K562 (cell line): ENCODE results near the gene FNBP1. TPM values are rescaled to one million over a fixed set of nuclear protein-coding genes. Genes with fewer than 3 reads are reported as not detected.

ENCODE experiments used
- ATAC-seq: fragments of 200-7000 bp; cut with Tn5 transposase; 3 replicates; pipeline ENCODE4 v1.9.1; 2020; ENCODE audit warnings: moderate library complexity
- BruUV-seq: library from RNA; stranded (reverse); fragments of 400-500 nt; replicated peaks from 2 replicates; lab custom pipeline; 2021; lab: Mats Ljungman, UMichigan
- CTCF ChIA-PET: fragments of 300-600 bp; formaldehyde crosslinking; extraction: SDS; loops from one replicate; lab custom pipeline; 2021; ENCODE audit warnings: low intra/inter-chr PET ratio; lab: Yijun Ruan, JAX
- POLR2A ChIA-PET: fragments of 300-600, 350-650 bp; sonication (Branson Sonifier 250); formaldehyde crosslinking; extraction: SDS; loops from one replicate; lab custom pipeline; 2021; ENCODE audit warnings: antibody characterized with exemption, inconsistent platforms; lab: Yijun Ruan, JAX
- DNase-seq, 4 experiments: peaks; one replicate each; pipeline versions ENCODE4 v3.0.0 to v3.0.0-alpha.2; 2011 to 2018; ENCODE audit warnings: low spot score in 3 of 4, mixed read lengths in 3 of 4; ENCODE audit errors: extremely low read depth in 1 of 4
- FAIRE-seq: peaks from 2 replicates; lab custom pipeline; 2011; peaks lifted over from hg19 to GRCh38; lab: Jason Lieb, UNC
- H2AFZ ChIP-seq: 2 replicates; pipeline ENCODE4 v1.6.0; 2011; ENCODE audit warnings: low read depth, low read length, control low read depth, inconsistent platforms
- H3K27ac ChIP-seq: fragments of 200-600 bp; 3 replicates; pipeline ENCODE4 v1.8.0; 2011; ENCODE audit warnings: low read depth, mild to moderate bottlenecking, control low read depth, inconsistent platforms, low read length, moderate library complexity, mixed read lengths; ENCODE audit errors: extremely low read depth
- H3K27me3 ChIP-seq, 2 experiments: fragments of 300-600 bp in 1 of 2; 2 replicates in 1 of 2; 3 replicates in 1 of 2; pipeline versions ENCODE4 v1.6.0 to v1.8.0; 2011; ENCODE audit warnings: inconsistent platforms in 2 of 2, low read length in 2 of 2, mild to moderate bottlenecking in 1 of 2, mixed read lengths in 1 of 2, moderate library complexity in 1 of 2; ENCODE audit not compliant: control insufficient read depth in 2 of 2, insufficient read depth in 2 of 2
- H3K36me3 ChIP-seq: fragments of 300-600 bp; 3 replicates; pipeline ENCODE4 v1.8.0; 2011; ENCODE audit warnings: mild to moderate bottlenecking, low read length, inconsistent platforms; ENCODE audit not compliant: control insufficient read depth, insufficient read depth
- H3K4me1 ChIP-seq, 2 experiments: fragments of 200-600 bp in 1 of 2; replicated peaks in 1 of 2; 2 replicates in 1 of 2; 3 replicates in 1 of 2; pipeline versions ENCODE4 v1.5.1 to v1.8.0; 2011; ENCODE audit warnings: inconsistent platforms in 2 of 2, low read length in 2 of 2, mild to moderate bottlenecking in 1 of 2, mixed read lengths in 1 of 2, moderate library complexity in 1 of 2; ENCODE audit not compliant: control insufficient read depth in 2 of 2, insufficient read depth in 2 of 2
- H3K4me2 ChIP-seq: 2 replicates; pipeline ENCODE4 v1.6.1; 2011; ENCODE audit warnings: low read length, control low read depth, inconsistent platforms, mixed read lengths; ENCODE audit not compliant: insufficient read depth
- H3K4me3 ChIP-seq: fragments of 200-600 bp; sonication (generic), shearing (Covaris generic); 2 replicates; pipeline ENCODE4 v1.5.1; 2016; ENCODE audit warnings: control low read depth, inconsistent platforms
- H3K79me2 ChIP-seq: fragments of 200-600 bp; 3 replicates; pipeline ENCODE4 v1.8.0; 2011; ENCODE audit warnings: low read length, inconsistent platforms; ENCODE audit not compliant: control insufficient read depth, insufficient read depth
- H3K9ac ChIP-seq, 2 experiments: 2 replicates each; pipeline versions ENCODE4 v1.6.0 to v1.6.1; 2011; ENCODE audit warnings: low read depth in 2 of 2, low read length in 2 of 2, control low read depth in 1 of 2, inconsistent platforms in 1 of 2, mild to moderate bottlenecking in 1 of 2, mixed read lengths in 1 of 2; ENCODE audit not compliant: insufficient read depth in 1 of 2
- H3K9me1 ChIP-seq: one replicate; pipeline ENCODE4 v1.6.0; 2011; ENCODE audit warnings: inconsistent platforms, mild to moderate bottlenecking, low read length, moderate library complexity; ENCODE audit not compliant: control insufficient read depth, insufficient read depth
- H3K9me3 ChIP-seq: replicated peaks from 2 replicates; pipeline ENCODE4 v1.5.1; 2011; ENCODE audit warnings: low read depth, low read length, inconsistent platforms; ENCODE audit not compliant: control insufficient read depth, insufficient read depth
- H4K20me1 ChIP-seq: replicated peaks from 2 replicates; pipeline ENCODE4 v1.6.1; 2011; ENCODE audit warnings: low read length, inconsistent platforms, mixed read lengths; ENCODE audit not compliant: control insufficient read depth, insufficient read depth
- BMI1 ChIP-seq: fragments of 150-350 bp; IDR thresholded peaks from 2 replicates; pipeline ENCODE4 v1.6.1; 2014; ENCODE audit warnings: low read length
- GATAD2A ChIP-seq: fragments of 450-650 bp; IDR thresholded peaks from 2 replicates; pipeline ENCODE4 v1.6.1; 2017
- GATAD2B ChIP-seq: fragments of 450-650 bp; IDR thresholded peaks from 2 replicates; pipeline ENCODE4 v1.6.1; 2017; ENCODE audit warnings: mild to moderate bottlenecking, borderline replicate concordance
- RBM17 ChIP-seq: fragments of 200-400 bp; formaldehyde crosslinking; IDR thresholded peaks from 2 replicates; pipeline ENCODE4 v1.6.1; 2017; ENCODE audit warnings: low read depth, mild to moderate bottlenecking, low read length, borderline replicate concordance
- RFX7 ChIP-seq: fragments of 250-450 bp; sonication (Bioruptor Pico); IDR thresholded peaks from 2 replicates; pipeline ENCODE4 v1.5.1; 2021; ENCODE audit warnings: mild to moderate bottlenecking
- ZBTB7A ChIP-seq: IDR thresholded peaks from 2 replicates; pipeline ENCODE4 v1.6.1; 2011; ENCODE audit warnings: low read depth, mild to moderate bottlenecking, low read length, moderate library complexity, borderline replicate concordance; ENCODE audit not compliant: control insufficient read depth
- WGBS: fragments of 100-300 bp; shearing (Covaris generic); methylation state at CpG from one replicate; pipeline ENCODE4 v1.1.6; 2016; ENCODE audit warnings: low coverage, mixed read lengths; ENCODE audit not compliant: insufficient coverage; ENCODE audit errors: missing lambda C conversion rate; 5-methylcytosine and 5-hydroxymethylcytosine counted together
- in situ Hi-C: fragments of 300-500 bp; cut with MboI; formaldehyde crosslinking; loops from 4 replicates; pipeline ENCODE4 v1.15.0; 2018; ENCODE audit warnings: inconsistent platforms, mixed read lengths
- intact Hi-C: fragments of 100-400 bp; cut with micrococcal nuclease; formaldehyde crosslinking; loops from 2 replicates; pipeline ENCODE4 v1.14.2; 2022
- polyA plus RNA-seq, 8 experiments: library from polyadenylated mRNA; depleted of rRNA in 4 of 8; stranded (reverse) in 5 of 8; unstranded in 3 of 8; fragments of >200 nt; fragmentation: Nextera tagmentation in 2 of 8; fragmentation: Illumina TruSeq in 1 of 8; extraction: Ambion mirVana in 2 of 8; extraction: Trizol in 1 of 8; gene quantifications; 2 replicates each; pipeline versions ENCODE4 v1.2.1 to v1.2.3, GENCODE V29; 2011 to 2014; ENCODE audit warnings: inconsistent platforms in 1 of 8, missing spikeins in 1 of 8
- total RNA-seq, 7 experiments: library from RNA; depleted of rRNA in 6 of 7; stranded (reverse); fragments of >200 nt in 6 of 7; fragmentation: Illumina TruSeq in 2 of 7; extraction: Trizol in 2 of 7; gene quantifications; 2 replicates each; pipeline versions ENCODE4 v1.2.1 to v1.2.3, GENCODE V29; 2011 to 2021; ENCODE audit warnings: low replicate concordance in 1 of 7
- TF ChIP-seq, protein P1 (sequence below), 2 experiments: fragments of 250-450 bp in 1 of 2; fragments of 450-650 bp in 1 of 2; sonication (Bioruptor Pico) in 1 of 2; IDR thresholded peaks; 2 replicates each; pipeline versions ENCODE4 v1.6.1 to v1.8.0; 2016 to 2021; ENCODE audit warnings: mild to moderate bottlenecking in 2 of 2, moderate library complexity in 2 of 2, missing compliant biosample characterization in 1 of 2, missing genetic modification characterization in 1 of 2
- TF ChIP-seq, protein P2 (sequence below): fragments of 450-650 bp; formaldehyde crosslinking; IDR thresholded peaks from 2 replicates; pipeline ENCODE4 v1.4.0; 2022; ENCODE audit warnings: missing genetic modification characterization
- TF ChIP-seq, protein P3 (sequence below): fragments of 450-650 bp; formaldehyde crosslinking; IDR thresholded peaks from 2 replicates; pipeline ENCODE4 v1.4.0; 2022; ENCODE audit warnings: mild to moderate bottlenecking, moderate library complexity

The FNBP1 gene
- total and polyA plus RNA-seq, 9 of the 15 experiments (the other 6 are each of a cell fraction or from before 2014, with no cell fraction given) = 1.8 to 14.9 (median 7.6) TPM

DNA sequence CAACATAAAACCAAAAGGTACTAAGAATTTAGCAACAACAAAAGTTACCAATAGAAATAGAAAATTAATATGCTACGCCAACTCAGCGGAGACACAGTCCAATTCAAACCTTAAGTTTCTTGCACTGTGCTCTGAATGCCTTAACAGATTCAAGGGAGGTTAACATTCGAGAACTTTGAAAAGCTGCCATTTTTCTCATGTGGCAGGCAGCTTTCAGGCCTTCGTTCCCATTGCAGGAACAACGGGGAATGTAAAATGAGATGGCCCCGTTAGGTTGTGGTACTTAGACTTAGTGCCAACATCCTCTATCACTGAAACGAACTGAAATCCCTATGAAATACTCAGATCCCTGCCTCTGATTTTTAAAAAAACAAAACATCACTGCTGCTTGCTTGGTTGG lies 22.4 kb downstream of the FNBP1 start:
- CTCF ChIA-PET = no interaction called here
- no peak for DNase-seq
- H3K79me2 ChIP-seq = no peaks in the 10 kb centered on the region
- H3K27me3 ChIP-seq = no peaks in the 10 kb centered on the region
- H3K9me1 ChIP-seq = no peaks in the 10 kb centered on the region
- no peaks in the 10 kb centered on the region for H3K36me3 ChIP-seq
- no peaks in the 10 kb centered on the region for H3K4me1 ChIP-seq
- no peaks in the 10 kb centered on the region for H4K20me1 ChIP-seq
- no peak overlapping the region for H3K4me3 ChIP-seq
- in situ Hi-C loops = no loop called here
- TF ChIP-seq, protein P1, sequence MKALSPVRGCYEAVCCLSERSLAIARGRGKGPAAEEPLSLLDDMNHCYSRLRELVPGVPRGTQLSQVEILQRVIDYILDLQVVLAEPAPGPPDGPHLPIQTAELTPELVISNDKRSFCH (CRISPR knock-in tag; IDR thresholded peaks at IDR 0.05) = no peak
- TF ChIP-seq, protein P1 (tag; IDR thresholded peaks at IDR 0.05) = no peak
- TF ChIP-seq, protein P2, sequence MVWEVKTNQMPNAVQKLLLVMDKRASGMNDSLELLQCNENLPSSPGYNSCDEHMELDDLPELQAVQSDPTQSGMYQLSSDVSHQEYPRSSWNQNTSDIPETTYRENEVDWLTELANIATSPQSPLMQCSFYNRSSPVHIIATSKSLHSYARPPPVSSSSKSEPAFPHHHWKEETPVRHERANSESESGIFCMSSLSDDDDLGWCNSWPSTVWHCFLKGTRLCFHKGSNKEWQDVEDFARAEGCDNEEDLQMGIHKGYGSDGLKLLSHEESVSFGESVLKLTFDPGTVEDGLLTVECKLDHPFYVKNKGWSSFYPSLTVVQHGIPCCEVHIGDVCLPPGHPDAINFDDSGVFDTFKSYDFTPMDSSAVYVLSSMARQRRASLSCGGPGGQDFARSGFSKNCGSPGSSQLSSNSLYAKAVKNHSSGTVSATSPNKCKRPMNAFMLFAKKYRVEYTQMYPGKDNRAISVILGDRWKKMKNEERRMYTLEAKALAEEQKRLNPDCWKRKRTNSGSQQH (CRISPR knock-in tag) = no peak
- TF ChIP-seq GATAD2B (no peak), GATAD2A (no peak), RBM17 (no peak), RFX7 (no peak), BMI1 (no peak), ZBTB7A (no peak)
- TF ChIP-seq, protein P3, sequence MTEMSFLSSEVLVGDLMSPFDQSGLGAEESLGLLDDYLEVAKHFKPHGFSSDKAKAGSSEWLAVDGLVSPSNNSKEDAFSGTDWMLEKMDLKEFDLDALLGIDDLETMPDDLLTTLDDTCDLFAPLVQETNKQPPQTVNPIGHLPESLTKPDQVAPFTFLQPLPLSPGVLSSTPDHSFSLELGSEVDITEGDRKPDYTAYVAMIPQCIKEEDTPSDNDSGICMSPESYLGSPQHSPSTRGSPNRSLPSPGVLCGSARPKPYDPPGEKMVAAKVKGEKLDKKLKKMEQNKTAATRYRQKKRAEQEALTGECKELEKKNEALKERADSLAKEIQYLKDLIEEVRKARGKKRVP (CRISPR knock-in tag) = no peak
- TF ChIP-seq, all 486 proteins: peak for 0
- ATAC-seq = no peak
- POLR2A ChIA-PET = no interaction called here
- FAIRE-seq = no peak
- 27% methylated on average over 7 of the region's 7 CpGs for WGBS
- Histone ChIP-seq H3K9ac (no peak overlapping the region), H2AFZ (no peak overlapping the region), H3K27ac (no peak overlapping the region), H3K9me3 (no peaks in the 10 kb centered on the region), H3K4me2 (no peak overlapping the region)
- intact Hi-C loops = no loop called here
- BruUV-seq = no TSS peak
